HepG2 (cell line): ENCODE measurements around the gene MYRIP. TPM values are rescaled to one million over a fixed set of nuclear protein-coding genes. Genes with fewer than 3 reads are reported as not detected.

ENCODE experiments used
- polyA plus RNA-seq, 8 experiments: library from polyadenylated mRNA; depleted of rRNA in 3 of 8; stranded (reverse) in 7 of 8; unstranded in 1 of 8; fragments of >200 nt; fragmentation: Illumina TruSeq in 4 of 8; extraction: Trizol in 4 of 8; gene quantifications; 2 replicates each; pipeline versions ENCODE4 v1.2.1 to v1.2.3, GENCODE V29; 2011 to 2016; ENCODE audit warnings: low read depth in 4 of 8, missing spikeins in 1 of 8, mixed read lengths in 1 of 8; ENCODE audit not compliant: insufficient read depth in 1 of 8
- small RNA-seq, 3 experiments: library from RNA; depleted of rRNA; stranded (forward); fragments of <200 nt; gene quantifications; one replicate each; pipeline ENCODE3, GENCODE V24; 2012; ENCODE audit warnings: low read depth in 2 of 3, low replicate concordance in 1 of 3; ENCODE audit not compliant: insufficient read length in 3 of 3, insufficient read depth in 2 of 3
- total RNA-seq, 5 experiments: library from RNA; depleted of rRNA; stranded (reverse); fragments of >200 nt; fragmentation: Illumina TruSeq; extraction: Trizol; gene quantifications; 2 replicates each; pipeline ENCODE4 v1.2.3, GENCODE V29; 2016; ENCODE audit warnings: low read depth in 1 of 5
- TF ChIP-seq, protein P1 (sequence below): sonication (generic); formaldehyde crosslinking; IDR thresholded peaks from 2 replicates; pipeline ENCODE4 v1.5.1; 2020; ENCODE audit warnings: mild to moderate bottlenecking, missing genetic modification reagents, moderate library complexity
- TF ChIP-seq, protein P2 (sequence below): sonication (generic); formaldehyde crosslinking; IDR thresholded peaks from 2 replicates; pipeline ENCODE4 v1.4.0; 2020; ENCODE audit warnings: mild to moderate bottlenecking, missing genetic modification reagents

Gene MYRIP
- total and polyA plus RNA-seq, 2 of the 13 experiments (the other 11 are each of a cell fraction or from before 2014, with no cell fraction given): 0.64 to 0.84 TPM

DNA sequence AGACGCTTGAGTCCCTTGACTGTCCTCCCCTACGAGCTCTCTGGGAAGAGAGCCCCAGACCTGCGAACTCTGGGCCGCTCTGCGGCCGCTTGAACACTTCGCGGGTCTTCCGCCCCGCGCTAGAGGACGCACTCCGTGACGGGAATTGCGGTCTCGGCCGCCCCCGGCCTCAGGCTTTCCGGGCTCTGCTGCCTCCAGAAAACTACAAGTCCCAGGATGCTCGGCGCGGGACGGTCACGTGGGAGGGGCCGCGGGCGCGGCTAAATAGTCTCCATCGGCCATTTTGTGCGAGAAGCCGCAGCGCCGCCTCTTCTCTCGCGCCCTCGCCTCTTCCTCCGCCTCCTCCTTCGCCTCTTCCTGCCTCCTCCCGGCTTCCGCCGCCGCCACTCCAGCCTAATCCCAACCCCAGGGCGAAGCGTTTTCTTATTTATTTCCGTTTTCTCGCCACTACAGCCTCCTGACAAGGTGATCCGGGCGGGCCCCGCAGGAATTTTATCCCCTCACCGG, 500.1 kb downstream of the MYRIP start, which contains the start of gene EIF1B (continued):
- TF ChIP-seq, protein P1, sequence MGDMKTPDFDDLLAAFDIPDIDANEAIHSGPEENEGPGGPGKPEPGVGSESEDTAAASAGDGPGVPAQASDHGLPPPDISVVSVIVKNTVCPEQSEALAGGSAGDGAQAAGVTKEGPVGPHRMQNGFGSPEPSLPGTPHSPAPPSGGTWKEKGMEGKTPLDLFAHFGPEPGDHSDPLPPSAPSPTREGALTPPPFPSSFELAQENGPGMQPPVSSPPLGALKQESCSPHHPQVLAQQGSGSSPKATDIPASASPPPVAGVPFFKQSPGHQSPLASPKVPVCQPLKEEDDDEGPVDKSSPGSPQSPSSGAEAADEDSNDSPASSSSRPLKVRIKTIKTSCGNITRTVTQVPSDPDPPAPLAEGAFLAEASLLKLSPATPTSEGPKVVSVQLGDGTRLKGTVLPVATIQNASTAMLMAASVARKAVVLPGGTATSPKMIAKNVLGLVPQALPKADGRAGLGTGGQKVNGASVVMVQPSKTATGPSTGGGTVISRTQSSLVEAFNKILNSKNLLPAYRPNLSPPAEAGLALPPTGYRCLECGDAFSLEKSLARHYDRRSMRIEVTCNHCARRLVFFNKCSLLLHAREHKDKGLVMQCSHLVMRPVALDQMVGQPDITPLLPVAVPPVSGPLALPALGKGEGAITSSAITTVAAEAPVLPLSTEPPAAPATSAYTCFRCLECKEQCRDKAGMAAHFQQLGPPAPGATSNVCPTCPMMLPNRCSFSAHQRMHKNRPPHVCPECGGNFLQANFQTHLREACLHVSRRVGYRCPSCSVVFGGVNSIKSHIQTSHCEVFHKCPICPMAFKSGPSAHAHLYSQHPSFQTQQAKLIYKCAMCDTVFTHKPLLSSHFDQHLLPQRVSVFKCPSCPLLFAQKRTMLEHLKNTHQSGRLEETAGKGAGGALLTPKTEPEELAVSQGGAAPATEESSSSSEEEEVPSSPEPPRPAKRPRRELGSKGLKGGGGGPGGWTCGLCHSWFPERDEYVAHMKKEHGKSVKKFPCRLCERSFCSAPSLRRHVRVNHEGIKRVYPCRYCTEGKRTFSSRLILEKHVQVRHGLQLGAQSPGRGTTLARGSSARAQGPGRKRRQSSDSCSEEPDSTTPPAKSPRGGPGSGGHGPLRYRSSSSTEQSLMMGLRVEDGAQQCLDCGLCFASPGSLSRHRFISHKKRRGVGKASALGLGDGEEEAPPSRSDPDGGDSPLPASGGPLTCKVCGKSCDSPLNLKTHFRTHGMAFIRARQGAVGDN (CRISPR knock-in tag): peak; percentile 76
- TF ChIP-seq, protein P2, sequence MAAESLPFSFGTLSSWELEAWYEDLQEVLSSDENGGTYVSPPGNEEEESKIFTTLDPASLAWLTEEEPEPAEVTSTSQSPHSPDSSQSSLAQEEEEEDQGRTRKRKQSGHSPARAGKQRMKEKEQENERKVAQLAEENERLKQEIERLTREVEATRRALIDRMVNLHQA (CRISPR knock-in tag): no peak

Small RNA genes within 50 kb of the gene (small RNA-seq; reads per million reads assigned to genes)
- 0 reads per million in 3 experiments for gene RF00264
- gene RN7SL411P: 0 reads per million in 3 experiments
- 0 reads per million in 3 experiments for gene RNU4-56P
